Gastroesophageal sphincter (tissue), 3 donors: Measurements from ENCODE around the gene CAMK1D.
A peak's percentile ranks its signal among the peaks of the same experiment; 100 is the strongest.

ENCODE experiments used
- POLR2A ChIP-seq, 2 donors: fragments of 450-650 bp; IDR thresholded peaks; one replicate each; pipeline ENCODE4 v1.6.1; 2017; ENCODE audit warnings: antibody characterized with exemption in 2 of 2, mild to moderate bottlenecking in 2 of 2, moderate library complexity in 1 of 2
- POLR2AphosphoS5 ChIP-seq: sonication (generic); formaldehyde crosslinking; IDR thresholded peaks from one replicate; pipeline ENCODE4 v1.6.1; 2017; ENCODE audit warnings: antibody characterized with exemption
- TF ChIP-seq, protein P1 (sequence below), 4 experiments: fragments of 200-600 bp in 2 of 4; fragments of 450-650 bp in 2 of 4; sonication (generic) in 1 of 4; IDR thresholded peaks; one replicate each; pipeline ENCODE4 v1.5.1; 2017 to 2019; ENCODE audit warnings: antibody characterized with exemption in 4 of 4, mild to moderate bottlenecking in 2 of 4, moderate library complexity in 2 of 4

DNA sequence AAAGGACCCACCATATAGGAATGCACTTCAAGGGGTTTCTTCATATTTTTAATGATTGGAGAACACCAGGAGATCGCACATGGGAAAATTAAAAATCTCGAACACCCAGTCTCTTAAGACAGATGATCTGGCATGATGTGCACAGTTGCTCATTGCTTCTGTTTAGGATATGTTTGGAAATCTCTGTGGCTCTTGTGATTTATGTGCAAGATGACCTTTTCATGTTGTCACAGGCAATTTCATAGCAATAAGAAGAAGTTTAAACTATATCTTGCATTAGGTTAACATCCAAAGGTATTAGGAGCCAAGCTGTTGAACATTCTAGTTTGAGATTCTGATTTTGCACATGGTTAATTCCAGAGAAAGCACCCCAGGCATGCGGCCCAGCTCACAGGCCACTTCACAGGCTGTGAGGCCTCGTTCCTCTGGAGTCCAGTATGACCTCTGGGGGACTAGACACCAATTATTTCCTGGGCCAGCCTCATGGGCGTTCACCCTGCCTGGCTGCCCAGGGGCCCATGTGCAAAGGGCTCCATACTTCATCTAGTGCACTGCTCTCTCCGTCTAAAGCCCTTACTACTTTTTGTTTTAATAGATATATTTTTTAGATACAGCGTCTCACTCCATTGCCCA, 28.4 kb downstream of the CAMK1D start:
- TF ChIP-seq, protein P1, sequence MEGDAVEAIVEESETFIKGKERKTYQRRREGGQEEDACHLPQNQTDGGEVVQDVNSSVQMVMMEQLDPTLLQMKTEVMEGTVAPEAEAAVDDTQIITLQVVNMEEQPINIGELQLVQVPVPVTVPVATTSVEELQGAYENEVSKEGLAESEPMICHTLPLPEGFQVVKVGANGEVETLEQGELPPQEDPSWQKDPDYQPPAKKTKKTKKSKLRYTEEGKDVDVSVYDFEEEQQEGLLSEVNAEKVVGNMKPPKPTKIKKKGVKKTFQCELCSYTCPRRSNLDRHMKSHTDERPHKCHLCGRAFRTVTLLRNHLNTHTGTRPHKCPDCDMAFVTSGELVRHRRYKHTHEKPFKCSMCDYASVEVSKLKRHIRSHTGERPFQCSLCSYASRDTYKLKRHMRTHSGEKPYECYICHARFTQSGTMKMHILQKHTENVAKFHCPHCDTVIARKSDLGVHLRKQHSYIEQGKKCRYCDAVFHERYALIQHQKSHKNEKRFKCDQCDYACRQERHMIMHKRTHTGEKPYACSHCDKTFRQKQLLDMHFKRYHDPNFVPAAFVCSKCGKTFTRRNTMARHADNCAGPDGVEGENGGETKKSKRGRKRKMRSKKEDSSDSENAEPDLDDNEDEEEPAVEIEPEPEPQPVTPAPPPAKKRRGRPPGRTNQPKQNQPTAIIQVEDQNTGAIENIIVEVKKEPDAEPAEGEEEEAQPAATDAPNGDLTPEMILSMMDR (IDR thresholded peaks at IDR 0.05) = no peak
- peak; percentile 73 for TF ChIP-seq POLR2AphosphoS5
- no peak for TF ChIP-seq POLR2A (IDR thresholded peaks at IDR 0.05)
